T47D (cell line): Measurements from ENCODE around the gene DDX49.
A peak's percentile ranks its signal among the peaks of the same experiment; 100 is the strongest.
"Not testable (repeated sequence)": the region's sequence is repeated elsewhere in the genome, so short reads cannot be mapped to it uniquely, and the experiment has no call there.

ENCODE experiments used
- DNase-seq, 2 experiments: peaks; one replicate each; pipeline versions ENCODE4 v3.0.0 to v3.0.0-alpha.2; 2011 to 2012; ENCODE audit warnings: low read depth in 1 of 2, low spot score in 1 of 2
- JUND ChIP-seq: IDR thresholded peaks from 2 replicates; pipeline ENCODE4 v1.6.1; 2012; ENCODE audit warnings: low read depth
- in situ Hi-C: cut with HindIII; loops from 2 replicates; pipeline ENCODE4 v1.10.0; 2016; ENCODE audit warnings: low sequenced_read_pairs, low pct_unique_long_range_greater_than_20kb

The DDX49 gene

GRCh38 chr19:18946335-18946734, 26.8 kb downstream of the DDX49 start:
- DNase-seq: no peak
- in situ Hi-C loops: no loop called here
- no peak for TF ChIP-seq JUND

GRCh38 chr19:18946918-18947317, 27.4 kb downstream of the DDX49 start:
- no peak for DNase-seq
- TF ChIP-seq JUND: no peak
- in situ Hi-C loops: no loop called here

GRCh38 chr19:18948075-18948975, 28.8 kb downstream of the DDX49 start:
- no peak for TF ChIP-seq JUND
- no peak for DNase-seq
- in situ Hi-C loops: no loop called here

GRCh38 chr19:18948976-18949356, 29.5 kb downstream of the DDX49 start:
- no peak for TF ChIP-seq JUND
- in situ Hi-C loops: no loop called here
- no peak for DNase-seq

GRCh38 chr19:18949858-18950257, 30.3 kb downstream of the DDX49 start:
- TF ChIP-seq JUND: no peak
- in situ Hi-C loops: no loop called here
- DNase-seq: no peak

- in situ Hi-C loops: no loop called here
- peak in 1 of 2 experiments; percentile 36 for DNase-seq
- TF ChIP-seq JUND: no peak
These were observed 32.3 kb downstream of the DDX49 start for GRCh38 chr19:18951721-18952281.

- in situ Hi-C loops, DNase-seq: not testable (repeated sequence)
These were observed 33.0 kb downstream of the DDX49 start for GRCh38 chr19:18952364-18953003.

GRCh38 chr19:18954094-18954493, 34.6 kb downstream of the DDX49 start:
- TF ChIP-seq JUND: no peak
- DNase-seq: no peak
- in situ Hi-C loops: no loop called here

GRCh38 chr19:18955042-18955441, 35.5 kb downstream of the DDX49 start:
- no peak for TF ChIP-seq JUND
- in situ Hi-C loops: no loop called here
- no peak for DNase-seq

- no peak for DNase-seq
- in situ Hi-C loops: no loop called here
- TF ChIP-seq JUND: no peak
These were observed 40.9 kb downstream of the DDX49 start for GRCh38 chr19:18960370-18960769.

GRCh38 chr19:18961767-18962620, 42.5 kb downstream of the DDX49 start:
- in situ Hi-C loops: no loop called here
- no peak for DNase-seq
- TF ChIP-seq JUND: no peak

- no peak for TF ChIP-seq JUND
- DNase-seq: no peak
- in situ Hi-C loops: no loop called here
These were observed 44.6 kb downstream of the DDX49 start for GRCh38 chr19:18964121-18964520.

- no peak for TF ChIP-seq JUND
- in situ Hi-C loops: no loop called here
- peak in 1 of 2 experiments; percentile 74 for DNase-seq
These were observed 46.8 kb downstream of the DDX49 start for GRCh38 chr19:18966307-18966706.
